ENCODE measurements around the gene LIPT2. TPM values are rescaled to one million over a fixed set of nuclear protein-coding genes. Genes with fewer than 3 reads are reported as not detected.
A peak's percentile ranks its signal among the peaks of the same experiment; 100 is the strongest.

Gene LIPT2
- total and polyA plus RNA-seq, 12 donors: 1.8 to 16.1 (median 5.4) TPM

DNA sequence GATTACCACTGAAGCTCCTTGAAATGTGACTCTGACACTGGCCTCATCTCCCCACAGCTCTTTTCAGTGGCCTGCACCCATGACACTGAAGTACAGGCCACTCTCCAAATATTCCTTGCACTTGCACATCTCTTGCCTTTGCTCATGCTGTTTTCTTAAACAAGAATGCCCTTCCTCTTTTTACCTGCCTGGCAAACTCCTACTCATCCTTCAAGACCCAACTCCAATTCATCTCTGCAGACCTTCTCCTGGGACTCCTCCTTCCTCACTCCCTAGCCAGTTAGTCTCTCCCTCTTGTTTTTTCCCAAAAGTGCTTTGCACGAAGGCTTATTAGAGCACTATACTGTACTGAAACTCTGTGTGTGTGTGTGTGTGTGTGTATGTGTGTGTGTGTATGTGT is 28.8 kb downstream of the LIPT2 start:
- Histone ChIP-seq H3K27me3 (no peaks in the 10 kb centered on the region), H3K36me3 (replicated peaks in 1 of 2) (no peaks in the 10 kb centered on the region), H3K4me3 (no peak overlapping the region), H3K9me3 (replicated peaks in 1 of 3) (no peaks in the 10 kb centered on the region), H3K27ac (no peak overlapping the region), H3K4me1 (replicated peaks in 1 of 2) (peaks cover 9 to 11% of the 10 kb centered on the region in 2 donors)
- TF ChIP-seq, protein P1, sequence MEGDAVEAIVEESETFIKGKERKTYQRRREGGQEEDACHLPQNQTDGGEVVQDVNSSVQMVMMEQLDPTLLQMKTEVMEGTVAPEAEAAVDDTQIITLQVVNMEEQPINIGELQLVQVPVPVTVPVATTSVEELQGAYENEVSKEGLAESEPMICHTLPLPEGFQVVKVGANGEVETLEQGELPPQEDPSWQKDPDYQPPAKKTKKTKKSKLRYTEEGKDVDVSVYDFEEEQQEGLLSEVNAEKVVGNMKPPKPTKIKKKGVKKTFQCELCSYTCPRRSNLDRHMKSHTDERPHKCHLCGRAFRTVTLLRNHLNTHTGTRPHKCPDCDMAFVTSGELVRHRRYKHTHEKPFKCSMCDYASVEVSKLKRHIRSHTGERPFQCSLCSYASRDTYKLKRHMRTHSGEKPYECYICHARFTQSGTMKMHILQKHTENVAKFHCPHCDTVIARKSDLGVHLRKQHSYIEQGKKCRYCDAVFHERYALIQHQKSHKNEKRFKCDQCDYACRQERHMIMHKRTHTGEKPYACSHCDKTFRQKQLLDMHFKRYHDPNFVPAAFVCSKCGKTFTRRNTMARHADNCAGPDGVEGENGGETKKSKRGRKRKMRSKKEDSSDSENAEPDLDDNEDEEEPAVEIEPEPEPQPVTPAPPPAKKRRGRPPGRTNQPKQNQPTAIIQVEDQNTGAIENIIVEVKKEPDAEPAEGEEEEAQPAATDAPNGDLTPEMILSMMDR (IDR thresholded peaks at IDR 0.05): no peak
- intact Hi-C loops (cut with DNase I): no loop called here
- WGBS, 4 donors: 83 to 100% (median 96%) methylated on average over 1 of the region's 1 CpG
- no peak for DNase-seq

DNA sequence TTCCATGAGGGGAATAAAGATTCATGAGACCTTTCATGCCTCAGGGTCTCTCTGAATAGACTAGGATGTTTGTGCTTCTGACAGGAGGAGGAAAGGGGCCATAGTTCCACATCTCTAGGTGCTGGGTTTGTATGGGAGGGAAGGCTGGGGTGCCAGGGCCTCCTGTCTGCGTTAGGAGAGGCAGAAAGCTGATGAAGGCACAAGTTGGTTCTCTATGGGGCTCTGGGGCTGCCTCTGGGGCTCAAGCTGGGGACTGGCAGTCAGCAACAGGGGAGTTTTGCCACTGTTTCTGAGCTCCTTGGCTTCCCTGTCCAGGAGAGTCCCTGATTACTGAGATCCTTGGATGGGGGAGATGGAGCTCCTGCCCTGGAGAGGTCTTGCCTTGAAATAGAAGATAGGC is 30.3 kb downstream of the LIPT2 start:
- H3K27me3 ChIP-seq: no peaks in the 10 kb centered on the region
- H3K27ac ChIP-seq: no peak overlapping the region
- no peak for TF ChIP-seq POLR2A (IDR thresholded peaks at IDR 0.05)
- TF ChIP-seq, protein P1 (IDR thresholded peaks at IDR 0.05): no peak
- peak in 1 of 7 donors; percentile 29 for DNase-seq
- no peak overlapping the region for H3K4me3 ChIP-seq
- WGBS, 4 donors: 83 to 100% (median 86%) methylated on average over 1 of the region's 1 CpG; no CpG with 5 or more reads in 1 of the 4 donors
- intact Hi-C loops (cut with DNase I): no loop called here
- peaks cover 9 to 11% of the 10 kb centered on the region in 2 donors for H3K4me1 ChIP-seq (replicated peaks in 1 of 2)
- no peaks in the 10 kb centered on the region for H3K36me3 ChIP-seq (replicated peaks in 1 of 2)
- no peaks in the 10 kb centered on the region for H3K9me3 ChIP-seq (replicated peaks in 1 of 3)

DNA sequence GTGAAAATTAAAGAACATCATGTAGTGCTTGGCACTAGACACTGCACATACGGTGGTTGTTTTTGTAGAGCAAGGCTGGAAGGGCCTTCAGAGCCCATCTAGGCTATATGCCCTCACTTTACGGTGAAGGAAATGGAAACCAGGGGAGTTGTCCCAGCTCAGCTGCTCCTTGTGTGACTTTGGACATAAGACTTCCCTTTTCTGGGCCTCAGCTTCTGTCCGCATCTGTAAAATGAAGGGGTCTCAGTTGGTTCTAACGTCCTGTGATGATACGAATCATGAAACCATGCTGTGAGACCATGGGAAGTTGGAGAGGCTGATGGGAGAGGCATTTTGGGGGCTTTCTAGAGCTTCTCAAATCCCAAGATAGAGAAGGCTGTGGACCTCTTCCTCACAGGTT is 30.9 kb downstream of the LIPT2 start:
- H3K36me3 ChIP-seq (replicated peaks in 1 of 2): no peaks in the 10 kb centered on the region
- H3K4me3 ChIP-seq: no peak overlapping the region
- no peak for TF ChIP-seq POLR2A (IDR thresholded peaks at IDR 0.05)
- TF ChIP-seq, protein P1 (IDR thresholded peaks at IDR 0.05): no peak
- H3K27ac ChIP-seq: peak overlapping the region in 3 of 5 donors; percentile 29 to 73 (median 69)
- intact Hi-C loops (cut with DNase I): no loop called here
- no peaks in the 10 kb centered on the region for H3K27me3 ChIP-seq
- no peaks in the 10 kb centered on the region for H3K9me3 ChIP-seq (replicated peaks in 1 of 3)
- peaks cover 9 to 11% of the 10 kb centered on the region in 2 donors for H3K4me1 ChIP-seq (replicated peaks in 1 of 2)
- 72 to 90% (median 77%) methylated on average over 5 of the region's 5 CpGs for WGBS, 4 donors
- DNase-seq: peak in 1 of 7 donors; percentile 38

DNA sequence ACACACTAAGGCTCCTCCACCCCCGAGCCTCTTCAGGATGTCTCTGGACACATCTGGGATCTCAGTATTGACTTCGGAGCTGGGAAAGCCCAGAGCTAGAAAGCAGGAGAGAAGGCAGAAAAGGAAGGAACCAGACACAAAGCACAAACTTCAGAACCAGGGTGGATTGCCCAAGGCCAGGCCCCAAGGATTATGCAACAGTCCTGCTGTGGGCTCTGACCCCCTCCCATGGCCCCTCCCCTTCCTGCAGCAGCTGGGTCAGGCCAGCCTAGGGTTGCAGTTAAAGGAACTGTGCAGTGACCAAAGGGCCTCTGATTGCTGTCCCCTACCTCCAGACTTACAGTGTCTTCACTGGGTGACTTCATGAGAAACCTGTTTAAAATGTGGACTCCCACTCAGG is 31.5 kb downstream of the LIPT2 start:
- Histone ChIP-seq H3K4me3 (peak overlapping the region in 1 of 4 donors; percentile 14), H3K27me3 (no peaks in the 10 kb centered on the region), H3K36me3 (replicated peaks in 1 of 2) (no peaks in the 10 kb centered on the region), H3K9me3 (replicated peaks in 1 of 3) (no peaks in the 10 kb centered on the region), H3K27ac (peak overlapping the region in 4 of 5 donors; percentile 26 to 73 (median 49)), H3K4me1 (replicated peaks in 1 of 2) (peaks cover 9 to 11% of the 10 kb centered on the region in 2 donors)
- WGBS, 4 donors: 46 to 59% (median 48%) methylated on average over 2 of the region's 2 CpGs
- TF ChIP-seq, protein P1 (IDR thresholded peaks at IDR 0.05): no peak
- TF ChIP-seq POLR2A (IDR thresholded peaks at IDR 0.05): no peak
- intact Hi-C loops (cut with DNase I): no loop called here
- peak; percentile 63 to 88 (median 82) for DNase-seq
